Ishikawa (cell line): ENCODE results near the gene KLK6.

Experiments
- CEBPB ChIP-seq: IDR thresholded peaks from 2 replicates; pipeline ENCODE4 v1.6.1; 2012
- CREB1 ChIP-seq: IDR thresholded peaks from 2 replicates; pipeline ENCODE4 v1.6.1; 2012; ENCODE audit warnings: low read depth
- EGR1 ChIP-seq: IDR thresholded peaks from 2 replicates; pipeline ENCODE4 v1.6.1; 2012
- EP300 ChIP-seq: IDR thresholded peaks from 2 replicates; pipeline ENCODE4 v1.6.1; 2012; ENCODE audit warnings: borderline replicate concordance
- FOXM1 ChIP-seq: IDR thresholded peaks from 2 replicates; pipeline ENCODE4 v1.6.1; 2012; ENCODE audit warnings: low read depth, borderline replicate concordance
- NFIC ChIP-seq: IDR thresholded peaks from 2 replicates; pipeline ENCODE4 v1.6.1; 2012
- RAD21 ChIP-seq: IDR thresholded peaks from 2 replicates; pipeline ENCODE4 v1.6.1; 2012; ENCODE audit warnings: low read depth
- REST ChIP-seq: IDR thresholded peaks from 2 replicates; pipeline ENCODE4 v1.6.1; 2012; ENCODE audit warnings: low read depth, mild to moderate bottlenecking
- TAF1 ChIP-seq: IDR thresholded peaks from 2 replicates; pipeline ENCODE4 v1.6.1; 2012; ENCODE audit warnings: low read depth, mild to moderate bottlenecking
- TCF12 ChIP-seq: IDR thresholded peaks from 2 replicates; pipeline ENCODE4 v1.6.1; 2012; ENCODE audit warnings: low read depth
- TEAD4 ChIP-seq: IDR thresholded peaks from 2 replicates; pipeline ENCODE4 v1.6.1; 2012
- USF1 ChIP-seq: IDR thresholded peaks from 2 replicates; pipeline ENCODE4 v1.6.1; 2012
- YY1 ChIP-seq: IDR thresholded peaks from 2 replicates; pipeline ENCODE4 v1.6.1; 2012; ENCODE audit warnings: low read depth
- ZBTB7A ChIP-seq: IDR thresholded peaks from 2 replicates; pipeline ENCODE4 v1.6.1; 2012; ENCODE audit warnings: low read depth
- TF ChIP-seq, protein P1 (sequence below): IDR thresholded peaks from 2 replicates; pipeline ENCODE4 v1.6.1; 2012

KLK6 gene

DNA sequence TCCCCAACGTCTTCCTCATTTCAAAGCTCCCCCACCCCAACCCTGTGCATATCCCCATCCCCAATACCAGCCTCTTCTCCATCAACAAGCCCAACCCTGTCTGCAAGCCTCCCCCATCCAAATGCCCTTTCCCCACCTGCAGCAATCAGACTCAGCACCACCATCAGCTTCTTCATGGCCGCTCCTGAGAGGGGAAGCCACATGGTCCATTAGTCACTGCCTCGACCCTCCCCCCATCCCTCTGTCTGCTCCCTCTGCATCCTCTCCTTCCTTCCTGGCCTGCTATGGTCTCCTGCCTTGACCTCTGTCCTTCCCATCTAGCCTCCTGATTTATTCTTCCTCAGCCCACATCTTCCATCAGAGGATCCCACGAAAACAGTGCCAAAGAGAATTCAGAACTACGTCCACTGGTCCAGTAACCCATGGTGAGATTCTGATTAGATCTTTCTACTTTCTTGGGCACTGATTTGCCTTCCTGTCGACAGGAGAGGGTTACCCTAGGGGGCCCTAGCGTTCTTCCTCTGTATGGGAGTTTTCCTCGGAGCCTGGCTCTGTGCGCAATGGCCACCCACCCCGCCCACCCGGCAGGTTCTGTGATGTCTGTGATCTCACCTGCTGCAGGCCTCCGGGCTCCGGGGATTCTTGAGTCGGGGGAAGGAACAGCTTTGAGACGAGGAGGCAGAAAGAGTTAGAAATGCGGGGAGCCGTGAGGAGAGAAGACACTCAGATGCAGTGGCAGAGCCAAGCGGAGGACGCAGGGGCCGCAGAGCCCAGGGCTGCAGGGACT is 1.3 kb downstream of the KLK6 start:
- TF ChIP-seq TAF1, result no peak
- TF ChIP-seq TEAD4, result no peak
- no peak for TF ChIP-seq EP300

DNA sequence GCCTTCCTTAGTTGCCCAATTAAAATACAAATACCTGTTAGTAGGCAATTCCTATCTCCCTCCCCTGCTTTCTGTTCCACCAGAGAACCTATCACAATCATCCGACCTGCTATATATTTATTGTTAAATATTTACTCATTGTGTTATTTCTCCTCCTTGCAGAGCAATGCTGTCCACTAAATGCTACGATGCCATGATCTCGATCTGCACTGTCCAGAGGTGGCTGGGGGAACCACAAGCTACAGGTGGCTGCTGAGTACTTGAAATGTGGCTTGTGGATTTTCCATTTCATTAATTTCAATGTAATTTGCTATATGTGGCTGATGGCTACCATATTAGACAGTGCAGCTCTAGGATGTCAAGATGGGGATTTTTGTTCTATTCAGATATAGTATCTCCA is 5.1 kb downstream of the KLK6 start:
- TF ChIP-seq TAF1 (no peak), YY1 (no peak), FOXM1 (no peak), TEAD4 (no peak), CEBPB (no peak), USF1 (no peak), EP300 (no peak), REST (no peak), RAD21 (no peak), CREB1 (no peak), ZBTB7A (no peak), NFIC (no peak)
- TF ChIP-seq, protein P1, sequence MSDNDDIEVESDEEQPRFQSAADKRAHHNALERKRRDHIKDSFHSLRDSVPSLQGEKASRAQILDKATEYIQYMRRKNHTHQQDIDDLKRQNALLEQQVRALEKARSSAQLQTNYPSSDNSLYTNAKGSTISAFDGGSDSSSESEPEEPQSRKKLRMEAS, result no peak

DNA sequence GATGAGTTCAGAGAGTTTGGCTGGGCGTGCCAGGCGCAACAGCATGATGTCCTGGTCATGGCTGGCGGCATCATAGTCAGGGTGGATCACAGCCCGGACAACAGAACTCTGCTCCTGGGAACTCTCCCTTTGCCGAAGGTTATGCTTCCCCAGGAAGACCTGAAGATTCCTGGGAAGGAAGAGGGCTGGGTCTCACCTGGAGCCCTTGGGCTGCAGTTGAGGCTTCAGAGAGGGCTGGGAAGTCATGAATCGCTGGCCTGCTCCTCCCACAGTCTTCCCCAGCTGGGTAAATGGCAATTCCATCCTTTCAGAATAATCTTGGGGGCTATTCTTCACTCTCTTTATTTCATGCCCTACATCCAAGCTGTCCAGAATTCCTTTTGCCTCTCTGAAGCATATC is 6.0 kb downstream of the KLK6 start:
- TF ChIP-seq NFIC, result no peak

DNA sequence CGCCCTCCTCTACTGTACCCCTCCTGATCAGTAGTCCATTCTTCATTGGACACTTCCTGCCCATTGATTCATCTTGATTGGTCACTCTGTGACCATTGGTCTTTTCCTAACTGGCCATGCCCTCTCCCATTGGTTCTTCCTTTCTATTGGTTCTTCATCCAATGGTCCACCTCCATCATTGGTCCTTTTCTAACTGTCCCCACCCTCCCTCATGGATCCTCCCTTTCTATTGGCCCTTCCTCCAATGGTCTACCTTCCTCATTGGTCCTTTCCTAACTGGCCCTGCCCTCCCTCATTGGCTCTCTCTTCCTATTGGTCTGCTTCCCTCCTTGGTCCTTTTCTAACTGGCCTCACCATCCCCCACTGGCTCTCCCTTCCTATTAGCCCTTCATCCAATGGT is 7.1 kb downstream of the KLK6 start:
- TF ChIP-seq RAD21 (no peak), ZBTB7A (no peak), CEBPB (no peak), TEAD4 (no peak), CREB1 (no peak), YY1 (no peak), EGR1 (no peak), REST (no peak), TAF1 (no peak), FOXM1 (no peak), NFIC (no peak), USF1 (no peak), TCF12 (no peak)
- TF ChIP-seq, protein P1, result no peak

DNA sequence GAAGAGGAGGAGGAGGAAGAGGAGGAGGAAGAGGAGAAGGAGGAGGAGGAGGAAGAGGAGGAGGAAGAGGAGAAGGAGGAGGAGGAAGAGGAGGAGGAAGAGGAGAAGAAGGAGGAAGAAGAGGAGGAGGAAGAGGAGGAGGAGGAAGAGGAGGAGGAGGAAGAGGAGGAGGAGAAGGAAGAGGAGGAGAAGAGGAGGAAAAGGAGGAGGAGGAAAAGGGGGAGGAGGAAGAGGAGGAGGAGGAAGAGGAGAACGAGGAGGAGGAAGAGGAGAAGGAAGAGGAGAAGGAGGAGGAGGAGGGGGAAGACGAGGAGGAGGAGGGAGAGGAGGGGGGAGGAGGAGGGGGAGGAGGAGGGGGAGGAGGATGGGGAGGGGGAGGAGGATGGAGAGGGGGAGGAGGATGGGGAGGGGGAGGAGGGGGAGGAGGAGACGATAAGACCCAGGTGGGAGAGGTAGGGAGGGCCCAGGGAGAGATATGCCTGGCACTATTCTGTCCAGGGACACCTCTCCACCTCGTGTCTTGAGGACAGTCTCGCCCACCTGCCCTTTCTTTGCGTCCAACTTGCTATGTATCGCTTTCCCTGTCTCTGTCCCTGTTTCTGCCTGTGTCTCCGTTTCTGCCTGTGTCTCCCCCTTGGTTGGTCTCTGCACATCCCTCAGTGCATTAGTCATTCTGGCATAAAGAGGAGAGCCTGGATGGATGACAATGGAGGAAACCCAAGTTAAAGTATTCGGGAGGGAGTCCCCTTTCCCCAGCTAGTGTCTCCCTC is 9.5 kb downstream of the KLK6 start:
- no peak for TF ChIP-seq CREB1
- TF ChIP-seq USF1, result no peak
- no peak for TF ChIP-seq TEAD4
- TF ChIP-seq FOXM1, result no peak

DNA sequence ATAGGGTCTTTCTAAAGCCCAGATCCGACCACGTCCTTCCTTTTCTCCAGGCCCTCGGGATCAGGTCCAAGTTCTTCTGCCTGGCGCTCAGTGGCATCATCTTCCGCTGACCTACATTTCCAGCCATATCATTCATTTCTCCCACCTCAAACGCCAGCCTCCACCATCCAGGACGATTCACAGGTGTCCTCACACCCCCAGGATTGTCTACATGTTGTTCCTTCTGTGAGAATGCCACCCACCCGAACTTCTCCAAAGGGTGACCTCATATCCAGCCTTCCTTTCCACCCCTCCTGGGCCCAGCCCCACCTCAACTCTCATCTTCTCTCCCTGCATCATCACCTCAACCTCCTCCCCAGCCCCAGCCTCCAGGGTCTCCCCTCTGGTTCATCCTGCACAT is 11.8 kb downstream of the KLK6 start:
- no peak for TF ChIP-seq USF1
- no peak for TF ChIP-seq TEAD4
- TF ChIP-seq EP300, result no peak
- TF ChIP-seq CEBPB, result no peak
- no peak for TF ChIP-seq TCF12
- TF ChIP-seq FOXM1, result no peak
- TF ChIP-seq TAF1, result no peak
- TF ChIP-seq EGR1, result no peak
- no peak for TF ChIP-seq CREB1
- TF ChIP-seq, protein P1, result no peak
